Cardiac atrium fibroblast (primary cell): ENCODE data around the gene CD248. TPM values are rescaled to one million over a fixed set of nuclear protein-coding genes. Genes with fewer than 3 reads are reported as not detected.

Source experiments
- total RNA-seq: library from RNA; depleted of rRNA; stranded (reverse); fragments of >200 nt; gene quantifications from 2 replicates; pipeline ENCODE4 v1.2.3, GENCODE V29; 2015

Gene CD248, protein sequence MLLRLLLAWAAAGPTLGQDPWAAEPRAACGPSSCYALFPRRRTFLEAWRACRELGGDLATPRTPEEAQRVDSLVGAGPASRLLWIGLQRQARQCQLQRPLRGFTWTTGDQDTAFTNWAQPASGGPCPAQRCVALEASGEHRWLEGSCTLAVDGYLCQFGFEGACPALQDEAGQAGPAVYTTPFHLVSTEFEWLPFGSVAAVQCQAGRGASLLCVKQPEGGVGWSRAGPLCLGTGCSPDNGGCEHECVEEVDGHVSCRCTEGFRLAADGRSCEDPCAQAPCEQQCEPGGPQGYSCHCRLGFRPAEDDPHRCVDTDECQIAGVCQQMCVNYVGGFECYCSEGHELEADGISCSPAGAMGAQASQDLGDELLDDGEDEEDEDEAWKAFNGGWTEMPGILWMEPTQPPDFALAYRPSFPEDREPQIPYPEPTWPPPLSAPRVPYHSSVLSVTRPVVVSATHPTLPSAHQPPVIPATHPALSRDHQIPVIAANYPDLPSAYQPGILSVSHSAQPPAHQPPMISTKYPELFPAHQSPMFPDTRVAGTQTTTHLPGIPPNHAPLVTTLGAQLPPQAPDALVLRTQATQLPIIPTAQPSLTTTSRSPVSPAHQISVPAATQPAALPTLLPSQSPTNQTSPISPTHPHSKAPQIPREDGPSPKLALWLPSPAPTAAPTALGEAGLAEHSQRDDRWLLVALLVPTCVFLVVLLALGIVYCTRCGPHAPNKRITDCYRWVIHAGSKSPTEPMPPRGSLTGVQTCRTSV
- 126 and 180 TPM in 2 replicates for total RNA-seq

DNA sequence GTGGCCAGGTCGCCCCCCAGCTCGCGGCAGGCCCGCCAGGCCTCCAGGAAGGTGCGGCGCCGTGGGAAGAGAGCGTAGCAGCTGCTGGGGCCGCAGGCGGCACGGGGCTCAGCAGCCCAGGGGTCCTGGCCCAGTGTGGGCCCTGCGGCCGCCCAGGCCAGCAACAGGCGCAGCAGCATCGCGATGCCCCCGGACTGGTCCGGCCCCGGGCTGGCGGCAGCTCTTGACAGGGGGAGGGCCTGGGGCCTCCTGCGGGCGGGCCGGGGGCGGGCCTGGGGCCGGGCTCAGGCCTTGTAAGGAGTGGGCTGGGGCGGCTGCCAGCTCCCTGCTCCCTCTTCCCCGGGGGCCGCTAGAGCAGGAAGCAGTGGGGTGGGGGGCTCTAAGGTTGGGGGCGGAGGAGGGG lies at the start of gene CD248:
Gene CD248, minus strand, starts transcription at position 196 of the 403 bp plus-strand sequence. Its CDS starts 17 bp downstream, at position 179.

DNA sequence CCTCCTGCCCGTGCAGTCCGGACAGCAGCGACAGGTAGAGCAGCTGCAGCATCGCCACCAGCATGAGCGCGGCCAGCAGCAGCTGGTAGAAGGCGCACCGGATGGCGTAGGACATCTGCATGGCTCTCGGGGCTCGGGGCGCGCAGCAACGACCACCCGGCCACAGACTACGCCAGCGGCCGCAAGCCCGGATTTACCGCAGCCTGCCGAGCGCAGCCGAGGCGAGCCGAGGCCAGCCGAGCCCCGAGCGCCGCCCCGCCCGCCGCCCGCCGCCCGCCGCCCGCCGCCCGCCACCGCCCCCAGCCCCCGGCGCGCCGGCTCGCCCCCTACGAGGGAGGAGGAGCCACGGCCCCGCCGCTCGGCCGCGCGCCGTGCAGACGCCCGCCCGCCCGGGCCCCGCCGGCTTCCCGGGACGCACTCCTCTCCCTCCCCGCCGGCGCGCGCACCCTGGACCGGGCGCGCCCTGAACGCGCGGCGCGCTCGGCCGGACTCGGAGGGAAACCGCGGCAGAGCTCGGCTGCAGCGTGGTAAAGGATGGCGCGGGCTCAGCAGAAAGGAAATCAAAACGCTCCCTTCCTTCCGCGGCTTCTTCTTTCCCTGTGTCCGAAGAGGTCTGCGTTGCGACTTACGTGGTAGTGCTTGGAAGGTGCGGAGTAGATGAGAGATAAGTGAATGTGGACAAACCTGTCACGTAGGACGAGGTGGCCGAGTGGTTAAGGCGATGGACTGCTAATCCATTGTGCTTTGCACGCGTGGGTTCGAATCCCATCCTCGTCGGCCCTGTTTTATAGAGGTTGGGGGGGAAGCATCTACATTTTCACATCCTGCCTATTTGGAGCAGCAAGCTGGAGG lies 30.8 kb upstream of the CD248 start, which contains the start of gene B4GAT1:
Gene B4GAT1, minus strand, starts transcription at position 205 of the 852 bp plus-strand sequence. Its CDS starts 84 bp downstream, at position 121.

DNA sequence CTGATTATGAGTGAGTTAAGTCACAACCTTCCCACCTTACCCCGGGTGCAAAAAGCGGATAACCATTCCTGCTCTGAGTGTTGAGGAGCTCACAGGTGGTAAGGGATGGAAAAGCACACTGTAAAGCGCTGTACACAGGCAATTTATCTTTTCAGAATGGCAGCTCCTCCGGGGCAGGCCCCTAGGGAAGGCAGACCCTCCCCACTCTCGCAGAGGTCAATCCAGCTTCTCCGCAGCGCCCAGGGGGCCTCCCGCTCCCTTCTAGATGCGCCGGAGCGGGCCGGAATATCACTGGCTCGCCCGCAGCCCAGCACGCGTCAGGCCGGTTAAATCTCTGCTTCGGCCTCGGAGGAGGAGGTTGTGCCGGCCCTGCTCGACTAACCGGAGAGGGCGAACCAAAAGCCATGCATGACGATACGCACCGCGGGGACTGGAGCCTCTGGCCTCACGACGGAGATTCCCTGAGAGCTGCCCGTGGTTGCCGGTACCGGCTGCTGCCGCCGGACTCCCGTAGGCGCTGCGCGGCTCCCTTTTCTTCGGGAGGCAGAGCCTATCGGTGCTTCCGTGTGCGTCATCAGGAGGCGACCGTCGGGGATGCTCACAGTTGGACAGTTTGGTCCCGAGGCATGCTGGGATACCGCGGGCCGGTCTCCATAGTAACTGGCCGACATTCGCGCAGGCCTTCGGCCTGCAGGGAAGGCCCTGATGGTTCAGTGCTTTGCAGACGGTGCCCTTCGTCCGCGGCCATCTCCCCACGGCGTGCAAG lies 27.9 kb upstream of the CD248 start, which contains the start of gene BRMS1:
Gene BRMS1, minus strand, starts transcription at position 555 of the 766 bp plus-strand sequence. CDS start 2,870 bp downstream, outside the sequence.

DNA sequence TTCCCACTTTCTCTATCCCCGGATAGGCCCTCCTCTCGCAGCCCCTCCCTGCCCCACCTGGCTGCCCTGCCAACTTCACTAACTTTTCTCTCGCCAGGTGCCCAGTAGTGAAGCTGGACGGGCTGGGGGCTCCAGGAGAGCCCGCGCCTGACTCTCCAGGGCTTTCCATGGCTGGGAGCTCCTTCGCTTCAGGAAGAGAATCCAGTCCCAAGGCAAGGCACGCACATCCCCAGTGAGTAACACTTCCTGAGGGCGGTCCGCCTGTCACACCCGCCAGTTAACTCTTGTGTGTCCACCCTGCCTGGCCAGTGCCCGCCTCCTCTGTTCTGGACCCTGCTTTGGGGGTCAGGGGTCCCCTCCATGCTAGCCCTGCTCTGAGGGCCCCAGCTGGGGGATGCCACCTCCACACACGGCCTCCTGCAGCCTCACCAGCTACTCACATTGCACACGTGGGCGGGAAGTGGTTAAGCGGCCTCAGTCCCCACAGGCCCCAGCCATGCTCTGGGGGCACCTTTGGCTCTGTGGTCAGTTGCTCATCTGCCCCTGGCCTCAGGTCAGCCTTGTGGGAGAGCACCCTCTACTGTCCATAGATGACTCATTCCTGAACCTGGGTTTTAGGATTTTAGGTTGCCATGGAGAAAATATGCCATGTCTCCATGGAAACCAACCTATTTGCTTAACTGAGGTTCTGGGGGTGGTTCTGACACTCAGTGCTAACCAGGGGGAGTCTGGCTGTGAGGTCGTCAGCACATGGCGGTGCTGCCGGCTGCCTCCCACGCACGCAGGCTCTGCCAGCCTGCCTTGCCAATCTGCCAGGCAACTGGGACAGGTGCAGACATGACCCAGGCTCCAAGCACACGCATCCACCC lies 19.6 kb upstream of the CD248 start, which contains the start of gene RIN1:
Gene RIN1, minus strand, starts transcription at position 201 of the 869 bp plus-strand sequence. Its CDS starts 32 bp downstream, at position 169.

DNA sequence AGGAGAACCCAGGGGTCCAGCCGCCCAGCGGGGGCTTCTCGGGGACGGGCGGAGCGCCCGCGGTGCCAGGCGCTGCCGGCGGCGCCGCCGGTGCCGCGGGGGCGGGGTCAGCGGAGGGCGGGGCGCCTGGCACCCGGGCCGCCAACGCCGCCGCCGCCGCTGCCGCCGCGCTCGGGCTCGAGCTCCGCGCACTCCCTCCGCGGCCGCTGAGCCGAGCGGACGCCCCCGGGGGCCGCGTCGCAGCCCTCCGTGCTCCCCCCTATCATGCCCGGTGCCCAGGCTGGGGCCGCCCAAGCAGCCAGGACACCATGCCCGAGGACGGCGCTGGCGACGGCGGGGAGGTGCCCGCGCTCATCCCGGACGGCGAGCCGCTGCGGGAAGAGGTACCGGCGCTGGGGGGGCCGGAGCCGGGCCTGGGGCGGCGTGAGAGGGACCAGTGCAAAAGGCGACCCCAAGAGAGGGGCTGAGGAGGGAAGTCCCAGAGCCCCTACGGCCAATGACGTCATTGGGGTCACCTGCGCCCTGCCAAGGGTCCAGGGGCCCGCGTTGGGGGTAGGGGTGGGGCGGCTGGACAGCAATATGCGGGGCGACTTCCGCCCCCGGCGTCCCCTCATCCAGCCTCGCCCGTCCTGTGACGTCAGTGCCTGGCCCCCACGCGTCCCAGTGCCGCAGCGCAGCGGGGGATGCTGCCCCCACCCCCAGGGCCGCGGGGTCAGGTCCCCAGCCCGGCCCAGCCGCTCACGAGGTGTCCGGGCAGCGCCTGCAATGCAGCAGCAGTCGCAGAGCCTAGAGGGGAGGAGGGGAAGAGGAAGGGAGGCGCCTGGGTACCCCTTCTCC lies 24.9 kb downstream of the CD248 start, which contains the start of gene TMEM151A:
Gene TMEM151A, plus strand, starts transcription at position 189 of the 837 bp plus-strand sequence. Its CDS starts 120 bp downstream, at position 309.

DNA sequence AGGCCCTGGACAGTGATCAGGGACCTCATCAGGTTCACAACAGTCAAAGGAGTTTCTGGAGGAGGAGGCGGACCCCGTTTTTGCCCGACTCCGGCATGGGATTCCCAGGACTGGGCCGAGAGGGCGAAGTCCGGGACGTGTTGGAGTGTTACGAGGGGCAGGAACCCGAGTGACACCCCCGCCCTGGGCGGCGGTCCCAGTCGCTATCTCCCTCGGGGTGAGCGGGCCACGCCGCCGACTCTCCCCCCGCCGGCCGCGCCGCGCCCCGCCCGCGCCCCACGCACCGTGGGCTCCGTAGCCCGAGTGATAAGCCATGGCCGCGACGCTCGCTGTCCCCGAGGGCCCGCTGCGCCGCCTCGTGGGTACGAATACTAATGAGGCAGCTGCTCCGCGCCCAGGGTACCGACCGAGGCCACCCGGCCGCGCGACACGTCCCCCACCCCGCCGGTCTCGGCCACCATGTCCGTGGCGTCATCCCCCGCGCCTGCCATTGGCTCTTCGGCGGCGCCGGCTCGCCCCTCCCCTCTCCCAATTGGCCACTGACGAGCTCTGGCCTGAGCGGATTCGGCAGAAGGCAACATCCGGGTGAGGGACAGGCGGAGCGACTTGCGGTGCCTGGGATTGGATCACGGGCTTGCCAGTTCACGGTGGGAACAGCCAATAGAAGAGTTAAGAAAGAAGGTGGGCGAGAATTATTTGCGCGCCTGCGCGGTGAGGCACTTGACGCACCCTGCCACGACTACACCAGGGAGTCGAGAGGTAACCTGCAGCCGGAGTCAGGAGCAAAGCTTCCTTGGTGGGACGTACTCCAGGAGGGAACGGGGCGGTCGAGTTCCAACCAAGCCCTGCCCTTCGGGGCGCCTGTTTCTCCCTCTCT lies 27.9 kb downstream of the CD248 start, which contains the start of gene YIF1A:
Gene YIF1A, minus strand, starts transcription at position 473 of the 877 bp plus-strand sequence. Its CDS starts 158 bp downstream, at position 315.

DNA sequence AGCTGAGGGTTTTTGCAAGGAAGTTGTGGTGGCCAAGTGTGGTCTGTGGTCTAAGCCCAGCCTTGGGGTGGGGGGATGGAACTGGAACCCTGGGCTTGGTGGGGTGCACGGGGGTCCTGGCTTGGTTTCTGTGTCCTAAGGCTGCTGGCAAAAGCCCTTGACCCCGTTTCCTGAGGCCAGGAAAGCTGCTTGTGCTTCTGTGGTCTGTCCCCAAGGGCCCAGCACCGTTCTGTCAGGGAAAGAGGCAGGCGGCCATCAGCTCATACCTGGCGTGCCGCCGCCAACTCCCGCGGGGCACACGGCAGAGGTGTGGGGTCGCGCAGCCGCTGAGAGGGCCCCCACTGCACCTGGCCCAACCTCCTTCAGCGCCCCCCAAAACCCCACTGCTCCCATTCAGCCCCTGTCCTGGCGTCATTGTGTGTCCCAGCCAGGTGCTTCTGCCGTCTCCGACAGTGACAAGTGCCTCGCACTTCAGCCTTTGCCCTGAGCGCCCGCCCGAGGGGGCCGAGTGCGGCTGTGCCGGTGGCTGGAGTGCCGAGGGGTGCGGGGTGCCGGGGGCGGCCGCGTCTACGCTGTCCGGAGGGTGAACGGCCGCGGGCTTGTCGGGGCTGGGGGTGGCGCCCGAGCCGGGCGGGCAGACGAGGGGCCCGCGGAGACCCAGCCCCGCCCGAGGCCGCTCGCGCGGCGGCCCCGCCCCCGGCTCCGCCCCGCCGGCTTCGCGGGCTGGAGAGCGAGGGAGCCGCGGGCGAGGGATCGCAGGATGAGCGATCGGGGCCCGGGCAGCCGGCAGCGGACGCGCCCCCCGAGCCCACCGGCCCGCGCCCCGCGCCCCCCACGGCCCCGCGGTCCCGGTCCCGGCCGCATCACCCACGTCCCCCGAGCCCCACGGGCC lies 39.1 kb downstream of the CD248 start, which contains the start of gene CNIH2:
Gene CNIH2, plus strand, starts transcription at position 705 of the 892 bp plus-strand sequence. CDS start 282 bp downstream, outside the sequence.

DNA sequence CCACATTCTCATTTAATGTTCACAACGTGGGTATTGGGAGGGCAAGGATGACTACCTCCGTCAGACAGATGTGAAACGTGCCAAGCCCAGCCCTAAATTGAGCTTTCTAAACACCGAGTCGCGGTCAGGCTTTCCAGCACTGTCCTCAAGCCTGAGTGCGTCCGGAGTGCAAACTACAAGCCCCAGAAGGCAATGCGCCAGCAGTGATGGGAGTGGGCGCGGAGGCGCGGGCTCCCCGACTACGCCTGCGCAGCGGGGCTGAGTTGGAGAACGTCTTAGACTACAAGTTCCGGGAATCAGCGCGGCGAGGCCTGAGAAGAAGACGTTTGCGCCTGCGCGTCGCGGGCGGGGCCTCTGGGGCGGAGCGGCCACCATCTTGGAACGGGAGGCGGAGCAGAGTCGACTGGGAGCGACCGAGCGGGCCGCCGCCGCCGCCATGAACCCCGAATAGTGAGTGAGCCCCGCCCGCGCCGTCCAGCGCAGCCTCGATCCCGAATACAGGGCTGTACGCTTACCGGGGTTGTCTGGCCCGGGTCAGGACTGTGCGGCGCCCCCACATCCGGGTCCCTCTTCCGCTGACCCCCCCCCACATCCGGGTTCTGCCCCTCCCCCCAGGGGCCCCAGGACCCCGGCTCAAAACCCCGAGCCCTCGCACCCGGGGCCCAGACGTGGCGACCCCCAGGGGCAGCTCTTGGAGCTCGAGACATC lies 48.4 kb downstream of the CD248 start, which contains the start of gene RAB1B:
Gene RAB1B, plus strand, starts transcription at position 396 of the 708 bp plus-strand sequence. Its CDS starts 41 bp downstream, at position 437.

Other genes starting within 250 kb of the CD248 start
- 40.3 and 48.8 TPM in 2 replicates for gene PACS1, start 246.8 kb downstream of the CD248 start, total RNA-seq
- gene KLC2, start 59.3 kb downstream of the CD248 start, total RNA-seq, result 12.3 and 15.0 TPM in 2 replicates
- 147 and 156 TPM in 2 replicates for gene RAB1B, start 48.4 kb downstream of the CD248 start, total RNA-seq
- gene CNIH2, start 38.9 kb downstream of the CD248 start, total RNA-seq, result not detected in 2 replicates
- gene YIF1A, start 27.9 kb downstream of the CD248 start, total RNA-seq, result 199 and 214 TPM in 2 replicates
- gene TMEM151A, start 25.1 kb downstream of the CD248 start, total RNA-seq, result 0.54 and 1.5 TPM in 2 replicates
- 12.8 and 30.0 TPM in 2 replicates for gene RIN1, start 19.4 kb upstream of the CD248 start, total RNA-seq
- 40.8 and 46.5 TPM in 2 replicates for gene BRMS1, start 28.1 kb upstream of the CD248 start, total RNA-seq
- gene B4GAT1, start 30.6 kb upstream of the CD248 start, total RNA-seq, result 23.7 and 28.2 TPM in 2 replicates
- not detected in 2 replicates for gene SLC29A2, start 54.7 kb upstream of the CD248 start, total RNA-seq
- not detected in 2 replicates for gene NPAS4, start 104.0 kb upstream of the CD248 start, total RNA-seq
- 24.1 and 36.6 TPM in 2 replicates for gene MRPL11, start 121.8 kb upstream of the CD248 start, total RNA-seq
- 8.5 and 9.9 TPM in 2 replicates for gene PELI3, start 149.9 kb upstream of the CD248 start, total RNA-seq
- 43.9 and 68.2 TPM in 2 replicates for gene DPP3, start 163.4 kb upstream of the CD248 start, total RNA-seq
- 20.4 and 28.7 TPM in 2 replicates for gene BBS1, start 193.6 kb upstream of the CD248 start, total RNA-seq
- 17.1 and 33.2 TPM in 2 replicates for gene ZDHHC24, start 229.0 kb upstream of the CD248 start, total RNA-seq
- under 0.01 TPM in 2 replicates for gene ACTN3, start 229.9 kb upstream of the CD248 start, total RNA-seq